ENCODE data around the gene KCNQ4. TPM values are rescaled to one million over a fixed set of nuclear protein-coding genes. Genes with fewer than 3 reads are reported as not detected.

The KCNQ4 gene
- polyA plus RNA-seq, 1 donor: 2.2 TPM

GRCh38 chr1:40796939-40797667 lies 13.5 kb downstream of the KCNQ4 start:
- Histone ChIP-seq H3K36me3 (ENCODE audit: control insufficient read depth, insufficient read depth, low read length) (no peaks in the 10 kb centered on the region), H3K9me3 (ENCODE audit: control insufficient read depth, low read depth, low read length) (no peaks in the 10 kb centered on the region), H3K4me3 (ENCODE audit: low read length) (no peak overlapping the region), H3K27ac (ENCODE audit: low read length) (no peak overlapping the region), H3K27me3 (ENCODE audit: control insufficient read depth, insufficient read depth, low read length) (peaks cover 3% of the 10 kb centered on the region), H3K4me1 (ENCODE audit: control insufficient read depth, insufficient read depth, low read length) (peaks cover 14% of the 10 kb centered on the region)
- no peak for DNase-seq
- no CpG with 5 or more reads among the region's 9 CpGs for WGBS (ENCODE audit: insufficient coverage, low lambda C conversion rate)

GRCh38 chr1:40797668-40798010 lies 14.1 kb downstream of the KCNQ4 start:
- Histone ChIP-seq H3K27me3 (ENCODE audit: control insufficient read depth, insufficient read depth, low read length) (peaks cover 3% of the 10 kb centered on the region), H3K27ac (ENCODE audit: low read length) (no peak overlapping the region), H3K4me1 (ENCODE audit: control insufficient read depth, insufficient read depth, low read length) (peaks cover 14% of the 10 kb centered on the region), H3K4me3 (ENCODE audit: low read length) (no peak overlapping the region), H3K9me3 (ENCODE audit: control insufficient read depth, low read depth, low read length) (no peaks in the 10 kb centered on the region), H3K36me3 (ENCODE audit: control insufficient read depth, insufficient read depth, low read length) (no peaks in the 10 kb centered on the region)
- no CpG with 5 or more reads among the region's 3 CpGs for WGBS (ENCODE audit: insufficient coverage, low lambda C conversion rate)
- no peak for DNase-seq

GRCh38 chr1:40798366-40799281 lies 15.0 kb downstream of the KCNQ4 start:
- H3K4me1 ChIP-seq (ENCODE audit: control insufficient read depth, insufficient read depth, low read length): peaks cover 14% of the 10 kb centered on the region
- DNase-seq: no peak
- no peak overlapping the region for H3K27ac ChIP-seq (ENCODE audit: low read length)

GRCh38 chr1:40799351-40799867 lies 15.8 kb downstream of the KCNQ4 start:
- Histone ChIP-seq H3K4me1 (ENCODE audit: control insufficient read depth, insufficient read depth, low read length) (peaks cover 14% of the 10 kb centered on the region), H3K27ac (ENCODE audit: low read length) (no peak overlapping the region), H3K36me3 (ENCODE audit: control insufficient read depth, insufficient read depth, low read length) (no peaks in the 10 kb centered on the region), H3K27me3 (ENCODE audit: control insufficient read depth, insufficient read depth, low read length) (peaks cover 3% of the 10 kb centered on the region), H3K4me3 (ENCODE audit: low read length) (no peak overlapping the region), H3K9me3 (ENCODE audit: control insufficient read depth, low read depth, low read length) (no peaks in the 10 kb centered on the region)
- WGBS (ENCODE audit: insufficient coverage, low lambda C conversion rate): no CpG with 5 or more reads among the region's 9 CpGs
- peak in 1 of 2 donors; percentile 31 for DNase-seq

More at GRCh38 chr1:40798366-40799281, 15.0 kb downstream of the KCNQ4 start:
- Histone ChIP-seq H3K9me3 (ENCODE audit: control insufficient read depth, low read depth, low read length) (no peaks in the 10 kb centered on the region), H3K4me3 (ENCODE audit: low read length) (no peak overlapping the region), H3K36me3 (ENCODE audit: control insufficient read depth, insufficient read depth, low read length) (no peaks in the 10 kb centered on the region), H3K27me3 (ENCODE audit: control insufficient read depth, insufficient read depth, low read length) (peaks cover 3% of the 10 kb centered on the region)
- no CpG with 5 or more reads among the region's 8 CpGs for WGBS (ENCODE audit: insufficient coverage, low lambda C conversion rate)

GRCh38 chr1:40801742-40802077 lies 18.1 kb downstream of the KCNQ4 start:
- no CpG with 5 or more reads among the region's 3 CpGs for WGBS (ENCODE audit: insufficient coverage, low lambda C conversion rate)
- H3K9me3 ChIP-seq (ENCODE audit: control insufficient read depth, low read depth, low read length): no peaks in the 10 kb centered on the region
- peak overlapping the region; percentile 43 for H3K4me3 ChIP-seq (ENCODE audit: low read length)
- peaks cover 3% of the 10 kb centered on the region for H3K27me3 ChIP-seq (ENCODE audit: control insufficient read depth, insufficient read depth, low read length)
- peaks cover 15% of the 10 kb centered on the region for H3K4me1 ChIP-seq (ENCODE audit: control insufficient read depth, insufficient read depth, low read length)
- H3K36me3 ChIP-seq (ENCODE audit: control insufficient read depth, insufficient read depth, low read length): no peaks in the 10 kb centered on the region
- no peak for DNase-seq
- peak overlapping the region; percentile 23 for H3K27ac ChIP-seq (ENCODE audit: low read length)

- peak overlapping the region; percentile 43 for H3K4me3 ChIP-seq (ENCODE audit: low read length)
- WGBS (ENCODE audit: insufficient coverage, low lambda C conversion rate): no CpG with 5 or more reads among the region's 56 CpGs
- H3K27ac ChIP-seq (ENCODE audit: low read length): peak overlapping the region; percentile 23
- peaks cover 4% of the 10 kb centered on the region for H3K27me3 ChIP-seq (ENCODE audit: control insufficient read depth, insufficient read depth, low read length)
- peaks cover 20% of the 10 kb centered on the region for H3K4me1 ChIP-seq (ENCODE audit: control insufficient read depth, insufficient read depth, low read length)
- H3K9me3 ChIP-seq (ENCODE audit: control insufficient read depth, low read depth, low read length): no peaks in the 10 kb centered on the region
- peak; percentile 68 to 72 for DNase-seq
- H3K36me3 ChIP-seq (ENCODE audit: control insufficient read depth, insufficient read depth, low read length): no peaks in the 10 kb centered on the region
These were observed 18.6 kb downstream of the KCNQ4 start for GRCh38 chr1:40802078-40802741.

GRCh38 chr1:40802742-40803113 lies 19.1 kb downstream of the KCNQ4 start:
- H3K27ac ChIP-seq (ENCODE audit: low read length): no peak overlapping the region
- H3K9me3 ChIP-seq (ENCODE audit: control insufficient read depth, low read depth, low read length): no peaks in the 10 kb centered on the region
- H3K27me3 ChIP-seq (ENCODE audit: control insufficient read depth, insufficient read depth, low read length): peaks cover 4% of the 10 kb centered on the region
- no peak for DNase-seq
- WGBS (ENCODE audit: insufficient coverage, low lambda C conversion rate): no CpG with 5 or more reads among the region's 4 CpGs
- H3K4me3 ChIP-seq (ENCODE audit: low read length): no peak overlapping the region
- no peaks in the 10 kb centered on the region for H3K36me3 ChIP-seq (ENCODE audit: control insufficient read depth, insufficient read depth, low read length)
- peaks cover 25% of the 10 kb centered on the region for H3K4me1 ChIP-seq (ENCODE audit: control insufficient read depth, insufficient read depth, low read length)

GRCh38 chr1:40803447-40803846 lies 19.9 kb downstream of the KCNQ4 start:
- peaks cover 4% of the 10 kb centered on the region for H3K27me3 ChIP-seq (ENCODE audit: control insufficient read depth, insufficient read depth, low read length)
- no peak for DNase-seq
- peaks cover 27% of the 10 kb centered on the region for H3K4me1 ChIP-seq (ENCODE audit: control insufficient read depth, insufficient read depth, low read length)
- WGBS (ENCODE audit: insufficient coverage, low lambda C conversion rate): no CpG with 5 or more reads among the region's 3 CpGs
- no peaks in the 10 kb centered on the region for H3K36me3 ChIP-seq (ENCODE audit: control insufficient read depth, insufficient read depth, low read length)
- no peak overlapping the region for H3K27ac ChIP-seq (ENCODE audit: low read length)
- H3K9me3 ChIP-seq (ENCODE audit: control insufficient read depth, low read depth, low read length): no peaks in the 10 kb centered on the region
- no peak overlapping the region for H3K4me3 ChIP-seq (ENCODE audit: low read length)

- H3K4me1 ChIP-seq (ENCODE audit: control insufficient read depth, insufficient read depth, low read length): peaks cover 27% of the 10 kb centered on the region
- H3K27ac ChIP-seq (ENCODE audit: low read length): no peak overlapping the region
- peaks cover 4% of the 10 kb centered on the region for H3K27me3 ChIP-seq (ENCODE audit: control insufficient read depth, insufficient read depth, low read length)
These were observed 20.3 kb downstream of the KCNQ4 start for GRCh38 chr1:40803902-40804301.

GRCh38 chr1:40806240-40806639 lies 22.7 kb downstream of the KCNQ4 start:
- Histone ChIP-seq H3K27ac (ENCODE audit: low read length) (no peak overlapping the region), H3K4me3 (ENCODE audit: low read length) (no peak overlapping the region), H3K27me3 (ENCODE audit: control insufficient read depth, insufficient read depth, low read length) (peaks cover 2% of the 10 kb centered on the region), H3K4me1 (ENCODE audit: control insufficient read depth, insufficient read depth, low read length) (peaks cover 22% of the 10 kb centered on the region), H3K36me3 (ENCODE audit: control insufficient read depth, insufficient read depth, low read length) (no peaks in the 10 kb centered on the region), H3K9me3 (ENCODE audit: control insufficient read depth, low read depth, low read length) (no peaks in the 10 kb centered on the region)
- no CpG with 5 or more reads among the region's 3 CpGs for WGBS (ENCODE audit: insufficient coverage, low lambda C conversion rate)
- DNase-seq: no peak

More at GRCh38 chr1:40803902-40804301, 20.3 kb downstream of the KCNQ4 start:
- H3K9me3 ChIP-seq (ENCODE audit: control insufficient read depth, low read depth, low read length): no peaks in the 10 kb centered on the region
- H3K4me3 ChIP-seq (ENCODE audit: low read length): no peak overlapping the region
- H3K36me3 ChIP-seq (ENCODE audit: control insufficient read depth, insufficient read depth, low read length): no peaks in the 10 kb centered on the region
- no CpG with 5 or more reads among the region's 2 CpGs for WGBS (ENCODE audit: insufficient coverage, low lambda C conversion rate)
- DNase-seq: no peak

Measured in large intestine (tissue), 3 donors.